Transverse colon (tissue), 4 donors: ENCODE data around the gene ARL15. TPM values are rescaled to one million over a fixed set of nuclear protein-coding genes. Genes with fewer than 3 reads are reported as not detected.
A peak's percentile ranks its signal among the peaks of the same experiment; 100 is the strongest.

Experiments
- DNase-seq: peaks from one replicate; pipeline ENCODE4 v3.0.0-alpha.2; 2019
- H3K27ac ChIP-seq, 4 donors: fragments of 200-600 bp; sonication (generic); 2 replicates each; pipeline ENCODE4 v1.5.1; 2016 to 2018; ENCODE audit warnings: inconsistent platforms in 4 of 4
- H3K27me3 ChIP-seq: fragments of 200-600 bp; sonication (generic); 2 replicates; pipeline ENCODE4 v1.5.1; 2017; ENCODE audit warnings: inconsistent platforms
- H3K36me3 ChIP-seq, 4 donors: fragments of 200-600 bp; sonication (generic); 2 replicates each; pipeline ENCODE4 v1.5.1; 2017 to 2019; ENCODE audit warnings: inconsistent platforms in 4 of 4
- H3K4me1 ChIP-seq, 4 donors: fragments of 200-600 bp; sonication (generic); 2 replicates each; pipeline ENCODE4 v1.5.1; 2017 to 2020; ENCODE audit warnings: inconsistent platforms in 4 of 4
- H3K4me3 ChIP-seq, 4 donors: fragments of 200-600 bp; sonication (generic); 1 replicate in 1 of 4; 2 replicates in 3 of 4; pipeline versions ENCODE4 v1.5.1 to v1.6.1; 2017 to 2019; ENCODE audit warnings: inconsistent platforms in 4 of 4
- H3K9me3 ChIP-seq, 2 donors: fragments of 200-600 bp; sonication (generic); 2 replicates each; pipeline ENCODE4 v1.5.1; 2017 to 2019; ENCODE audit warnings: inconsistent platforms in 2 of 2
- CTCF ChIP-seq, 5 experiments: fragments of 200-600 bp in 3 of 5; fragments of 450-650 bp in 2 of 5; sonication (generic) in 3 of 5; IDR thresholded peaks; 1 replicate in 2 of 5; 2 replicates in 3 of 5; pipeline ENCODE4 v1.5.1; 2016 to 2017; ENCODE audit warnings: antibody characterized with exemption in 5 of 5, inconsistent platforms in 3 of 5, mild to moderate bottlenecking in 2 of 5, moderate library complexity in 1 of 5
- EP300 ChIP-seq: sonication (generic); formaldehyde crosslinking; IDR thresholded peaks from one replicate; pipeline ENCODE4 v1.6.1; 2017; ENCODE audit warnings: antibody characterized with exemption, low read depth
- POLR2A ChIP-seq: fragments of 450-650 bp; IDR thresholded peaks from one replicate; pipeline ENCODE4 v1.6.1; 2016; ENCODE audit warnings: antibody characterized with exemption, mild to moderate bottlenecking, moderate library complexity
- POLR2AphosphoS5 ChIP-seq, 3 donors: sonication (generic); formaldehyde crosslinking; IDR thresholded peaks; one replicate each; pipeline ENCODE4 v1.6.1; 2016; ENCODE audit warnings: antibody characterized with exemption in 3 of 3
- WGBS, 2 donors: methylation state at CpG; one replicate each; pipeline ENCODE4 v1.1.5; 2018; ENCODE audit warnings: low coverage in 1 of 2; 5-methylcytosine and 5-hydroxymethylcytosine counted together
- in situ Hi-C, 4 donors: fragments of 200-750 bp; cut with MboI; loops; one replicate each; pipeline versions ENCODE4 v1.15.0 to v1.15.1; 2017; ENCODE audit warnings: low sequenced_read_pairs in 3 of 4, low pct_ligation_motif_present in 1 of 4, low pct_unique_long_range_greater_than_20kb in 1 of 4
- intact Hi-C: fragments of 100-400 bp; cut with DNase I; formaldehyde crosslinking; loops from one replicate; pipeline ENCODE4 v1.15.1; 2023; ENCODE audit warnings: low total_unique reads
- total RNA-seq, 4 donors: library from RNA; depleted of rRNA; stranded (reverse); fragments of >200 nt; gene quantifications; one replicate each; pipeline ENCODE4 v1.1.0, GENCODE V29; 2016

ARL15 gene
- total RNA-seq, 4 donors from 2014 or later, result 9.0 to 57.1 (median 27.7) TPM

- intact Hi-C loops (loop anchor here (10.0 kb wide), 1 partner anchor 223 kb away; no protein-coding TSS in a partner anchor), in situ Hi-C loops (loop anchor here in 2 of 4 donors (10.0 to 25.0 kb wide), 2 partner anchors 160 to 163 kb away; no protein-coding TSS in a partner anchor)
- no peak for TF ChIP-seq EP300
- no peak for TF ChIP-seq POLR2AphosphoS5 (IDR thresholded peaks at IDR 0.05)
- no peak for TF ChIP-seq POLR2A
- no peak for TF ChIP-seq CTCF (IDR thresholded peaks at IDR 0.05)
- no peak for DNase-seq
- H3K27ac ChIP-seq, result no peak overlapping the region
- H3K4me3 ChIP-seq, result no peak overlapping the region
- H3K36me3 ChIP-seq, result no peaks in the 10 kb centered on the region
- H3K9me3 ChIP-seq, result no peaks in the 10 kb centered on the region
- 47% methylated on average over 1 of the region's 1 CpG; no CpG with 5 or more reads in 1 of the 2 donors for WGBS, 2 donors
- H3K27me3 ChIP-seq, result no peaks in the 10 kb centered on the region
- peaks cover 0 to 41% (median 3%) of the 10 kb centered on the region in 4 donors for H3K4me1 ChIP-seq
These were observed 58.4 kb downstream of the ARL15 start for GRCh38 chr5:54251981-54252380.

- peak; percentile 14 for DNase-seq
- WGBS, 2 donors, result 31 to 43% methylated on average over 4 of the region's 4 CpGs
- H3K4me3 ChIP-seq, result no peak overlapping the region
These were observed 61.0 kb downstream of the ARL15 start for GRCh38 chr5:54249210-54250028.

GRCh38 chr5:54247226-54247625 is 63.1 kb downstream of the ARL15 start:
- in situ Hi-C loops (loop anchor here in 3 of 4 donors (10.0 to 25.0 kb wide), 3 partner anchors 168 to 1085 kb away; partner anchors contain the start of gene FST (in 1 of the 3)), intact Hi-C loops (loop anchor here (5.0 to 10.0 kb wide), 2 partner anchors 178 to 445 kb away; no protein-coding TSS in a partner anchor)
- Histone ChIP-seq H3K36me3 (no peaks in the 10 kb centered on the region), H3K9me3 (no peaks in the 10 kb centered on the region), H3K27me3 (no peaks in the 10 kb centered on the region), H3K27ac (no peak overlapping the region), H3K4me3 (no peak overlapping the region), H3K4me1 (peaks cover 0 to 32% (median 3%) of the 10 kb centered on the region in 4 donors)
- no peak for DNase-seq
- TF ChIP-seq CTCF (IDR thresholded peaks at IDR 0.05), result no peak
- no peak for TF ChIP-seq POLR2A
- TF ChIP-seq EP300, result no peak
- TF ChIP-seq POLR2AphosphoS5 (IDR thresholded peaks at IDR 0.05), result no peak
- WGBS, 2 donors, result 51 to 67% methylated on average over 4 to 5 of the region's 5 CpGs

More at GRCh38 chr5:54249210-54250028, 61.0 kb downstream of the ARL15 start:
- H3K27me3 ChIP-seq, result no peaks in the 10 kb centered on the region
- in situ Hi-C loops (loop anchor here in 3 of 4 donors (10.0 to 25.0 kb wide), 4 partner anchors 163 to 1087 kb away; partner anchors contain the start of gene FST (in 1 of the 3)), intact Hi-C loops (loop anchor here (5.0 to 10.0 kb wide), 3 partner anchors 175 to 447 kb away; no protein-coding TSS in a partner anchor)
- H3K36me3 ChIP-seq, result no peaks in the 10 kb centered on the region
- no peak overlapping the region for H3K27ac ChIP-seq
- H3K4me1 ChIP-seq, result peaks cover 0 to 35% (median 3%) of the 10 kb centered on the region in 4 donors
- no peaks in the 10 kb centered on the region for H3K9me3 ChIP-seq
- TF ChIP-seq POLR2AphosphoS5 (IDR thresholded peaks at IDR 0.05) (no peak), POLR2A (no peak), CTCF (IDR thresholded peaks at IDR 0.05) (peak in 2 of 5 experiments; percentile 16 to 21)

GRCh38 chr5:54243483-54244080 is 66.8 kb downstream of the ARL15 start:
- Histone ChIP-seq H3K27ac (no peak overlapping the region), H3K9me3 (no peaks in the 10 kb centered on the region), H3K4me1 (no peaks in the 10 kb centered on the region), H3K27me3 (no peaks in the 10 kb centered on the region), H3K4me3 (no peak overlapping the region), H3K36me3 (no peaks in the 10 kb centered on the region)
- DNase-seq, result peak; percentile 28
- peak; percentile 59 to 79 (median 65) for TF ChIP-seq CTCF (IDR thresholded peaks at IDR 0.05)
- TF ChIP-seq POLR2AphosphoS5 (IDR thresholded peaks at IDR 0.05), result no peak
- in situ Hi-C loops (loop anchor here in 3 of 4 donors (10.0 to 25.0 kb wide), 3 partner anchors 171 to 1081 kb away; partner anchors contain the start of gene FST (in 1 of the 3)), intact Hi-C loops (loop anchor here (10.0 kb wide), 1 partner anchor 181 kb away; no protein-coding TSS in a partner anchor)
- 53 to 55% methylated on average over 4 of the region's 4 CpGs for WGBS, 2 donors
